ENCODE results near the gene VPS36. TPM values are rescaled to one million over a fixed set of nuclear protein-coding genes. Genes with fewer than 3 reads are reported as not detected.

VPS36 gene
- total and polyA plus RNA-seq, 4 donors = 17.3 to 119 (median 30.1) TPM

DNA sequence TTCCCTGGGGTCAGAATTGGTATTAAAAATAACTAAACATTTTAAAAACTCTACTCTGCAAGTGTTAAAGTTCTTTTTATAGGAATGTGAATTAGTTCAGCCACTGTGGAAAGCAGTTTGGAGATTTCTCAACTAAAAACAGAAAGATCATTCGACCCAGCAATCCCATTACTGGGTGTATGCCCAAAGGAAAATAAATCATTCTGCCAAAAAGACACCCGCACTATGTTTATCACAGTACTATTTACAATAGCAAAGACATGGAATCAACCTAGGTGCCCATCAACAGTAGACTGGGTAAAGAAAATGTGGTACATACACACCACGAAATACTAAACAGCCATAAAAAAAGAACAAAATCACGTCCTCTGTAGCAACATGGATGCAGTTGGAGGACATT lies 43.8 kb downstream of the VPS36 start:
- H3K4me3 ChIP-seq = no peak overlapping the region
- DNase-seq = no peak

DNA sequence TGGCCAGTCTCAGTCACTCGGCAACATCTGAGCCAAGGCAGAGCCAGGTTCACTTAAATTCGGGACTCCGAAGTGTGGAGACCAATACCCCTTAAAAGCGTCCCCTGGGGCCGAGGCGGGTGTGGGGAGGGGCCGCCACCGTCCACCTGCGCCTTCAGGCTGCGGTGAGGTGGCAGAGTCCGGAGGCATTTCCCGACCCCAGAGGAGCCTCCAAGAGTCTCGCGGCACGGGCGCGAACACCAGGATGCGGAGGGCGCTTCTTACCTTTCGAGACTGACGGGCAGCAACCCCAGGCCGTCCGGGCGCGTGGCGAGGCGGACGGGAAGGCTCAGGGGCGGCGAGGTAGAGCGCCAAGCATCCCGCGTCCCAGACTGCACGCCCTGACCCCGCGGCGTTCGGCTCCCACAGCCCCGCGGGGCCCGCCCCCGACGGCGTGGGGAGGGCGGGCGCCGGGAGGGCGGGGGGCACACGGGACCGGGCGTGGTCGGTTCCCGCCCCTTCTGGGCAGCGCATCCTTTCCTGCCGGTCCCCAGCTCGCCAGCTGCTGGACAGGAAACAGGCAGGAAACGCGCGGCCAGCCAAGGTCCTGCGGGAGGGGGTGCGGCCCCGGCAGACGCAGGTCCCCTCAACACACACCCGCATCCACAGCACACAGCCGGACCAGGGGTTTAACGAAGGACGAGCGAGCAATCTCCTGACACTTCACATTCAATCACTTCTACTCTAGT lies 44.5 kb downstream of the VPS36 start, which contains the start of gene THSD1:
Gene THSD1, minus strand, starts transcription at position 406 of the 728 bp plus-strand sequence. CDS start 3,572 bp downstream, outside the sequence.
- peaks cover 0 to 2% (median 0%) of the 10 kb centered on the region in 4 donors for H3K9me3 ChIP-seq (ENCODE audit: control insufficient read depth in 4 of 4, insufficient read depth in 3 of 4, low read length in 3 of 4)
- WGBS, 2 donors = 1 to 2% methylated on average over 50 to 68 of the region's 68 CpGs
- no peak for TF ChIP-seq CTCF (IDR thresholded peaks at IDR 0.05; ENCODE audit: control extremely low read depth, extremely low read depth)
- peak; percentile 82 for ATAC-seq (ENCODE audit: insufficient read depth, low FRiP score)
- peak within 1 kb of the TSS; percentile 61 for H3K4me3 ChIP-seq
- peaks cover 0 to 4% (median 3%) of the 10 kb centered on the region in 4 donors for H3K36me3 ChIP-seq (ENCODE audit: control insufficient read depth in 4 of 4, insufficient read depth in 4 of 4, low read length in 4 of 4)
- H3K9ac ChIP-seq (ENCODE audit: insufficient read depth in 1 of 2, low read length in 2 of 2) = no peak within 1 kb of the TSS
- H3K27ac ChIP-seq (ENCODE audit: low read depth in 1 of 2, low read length in 1 of 2) = peak within 1 kb of the TSS; percentile 38 to 88
- peaks cover 0 to 10% (median 3%) of the 10 kb centered on the region in 5 donors for H3K4me1 ChIP-seq (ENCODE audit: control insufficient read depth in 5 of 5, insufficient read depth in 5 of 5, low read length in 5 of 5)
- peaks cover 0 to 17% (median 11%) of the 10 kb centered on the region in 3 donors for H3K27me3 ChIP-seq (ENCODE audit: control insufficient read depth in 3 of 3, insufficient read depth in 3 of 3, low read length in 2 of 3)
- DNase-seq = peak; percentile 70 to 83 (median 74)

More for the DNA sequence above, 43.8 kb downstream of the VPS36 start:
- TF ChIP-seq CTCF (IDR thresholded peaks at IDR 0.05; ENCODE audit: control extremely low read depth, extremely low read depth) = no peak
- H3K4me1 ChIP-seq (ENCODE audit: control insufficient read depth in 5 of 5, insufficient read depth in 5 of 5, low read length in 5 of 5) = peaks cover 0 to 10% (median 3%) of the 10 kb centered on the region in 5 donors
- peaks cover 0 to 2% (median 0%) of the 10 kb centered on the region in 4 donors for H3K9me3 ChIP-seq (ENCODE audit: control insufficient read depth in 4 of 4, insufficient read depth in 3 of 4, low read length in 3 of 4)
- H3K36me3 ChIP-seq (ENCODE audit: control insufficient read depth in 4 of 4, insufficient read depth in 4 of 4, low read length in 4 of 4) = peaks cover 0 to 7% (median 3%) of the 10 kb centered on the region in 4 donors
- WGBS, 2 donors = 59 to 71% methylated on average over 4 of the region's 4 CpGs
- peaks cover 0 to 17% (median 11%) of the 10 kb centered on the region in 3 donors for H3K27me3 ChIP-seq (ENCODE audit: control insufficient read depth in 3 of 3, insufficient read depth in 3 of 3, low read length in 2 of 3)
- no peak for ATAC-seq (ENCODE audit: insufficient read depth, low FRiP score)
- H3K27ac ChIP-seq (ENCODE audit: low read depth in 1 of 2, low read length in 1 of 2) = peak overlapping the region in 1 of 2 donors; percentile 23
- H3K9ac ChIP-seq (ENCODE audit: insufficient read depth in 1 of 2, low read length in 2 of 2) = no peak overlapping the region

GRCh38 chr13:52405369-52405766 lies 45.1 kb downstream of the VPS36 start:
- H3K4me3 ChIP-seq = peak overlapping the region; percentile 61
- TF ChIP-seq CTCF (IDR thresholded peaks at IDR 0.05; ENCODE audit: control extremely low read depth, extremely low read depth) = no peak
- 7 to 9% methylated on average over 14 of the region's 14 CpGs for WGBS, 2 donors
- peaks cover 0 to 17% (median 11%) of the 10 kb centered on the region in 3 donors for H3K27me3 ChIP-seq (ENCODE audit: control insufficient read depth in 3 of 3, insufficient read depth in 3 of 3, low read length in 2 of 3)
- ATAC-seq (ENCODE audit: insufficient read depth, low FRiP score) = no peak
- DNase-seq = no peak
- peaks cover 0 to 2% (median 0%) of the 10 kb centered on the region in 4 donors for H3K9me3 ChIP-seq (ENCODE audit: control insufficient read depth in 4 of 4, insufficient read depth in 3 of 4, low read length in 3 of 4)
- peak overlapping the region; percentile 38 to 88 for H3K27ac ChIP-seq (ENCODE audit: low read depth in 1 of 2, low read length in 1 of 2)
- no peak overlapping the region for H3K9ac ChIP-seq (ENCODE audit: insufficient read depth in 1 of 2, low read length in 2 of 2)
- H3K36me3 ChIP-seq (ENCODE audit: control insufficient read depth in 4 of 4, insufficient read depth in 4 of 4, low read length in 4 of 4) = peaks cover 0 to 4% (median 1%) of the 10 kb centered on the region in 4 donors
- H3K4me1 ChIP-seq (ENCODE audit: control insufficient read depth in 5 of 5, insufficient read depth in 5 of 5, low read length in 5 of 5) = peaks cover 0 to 10% (median 3%) of the 10 kb centered on the region in 5 donors

Data from lung (tissue), 12 donors.